Measurements from ENCODE around the gene VPS41. TPM values are rescaled to one million over a fixed set of nuclear protein-coding genes. Genes with fewer than 3 reads are reported as not detected.

Gene VPS41
- total and polyA plus RNA-seq, 10 of the 15 experiments (the other 5 are each of a cell fraction or from before 2014, with no cell fraction given) = 15.3 to 63.2 (median 47.0) TPM

GRCh38 chr7:38746438-38746837 is 162.6 kb downstream of the VPS41 start:
- no TSS peak for BruUV-seq (replicated peaks)
- H3K4me2 ChIP-seq (ENCODE audit: control insufficient read depth, insufficient read depth) = no peak overlapping the region
- no peak overlapping the region for H3K4me3 ChIP-seq
- WGBS (ENCODE audit: insufficient coverage, insufficient replicate concordance, low lambda C conversion rate, missing lambda C conversion rate) = 98% methylated on average over 6 of the region's 7 CpGs
- H3K27ac ChIP-seq (ENCODE audit: control insufficient read depth, insufficient read depth) = no peak overlapping the region
- CTCF ChIA-PET = interaction anchor here (1.2 to 1.7 kb wide), 2 partner anchors 13 to 377 kb away, joined by 3 to 4 read pairs; no protein-coding TSS in a partner anchor
- ATAC-seq = peak; percentile 29; the same call in 1 of the 3 replicates
- FAIRE-seq = no peak
- SMC1A ChIA-PET (ENCODE audit: uncharacterized antibody, unreplicated experiment) = interaction anchor here (1.3 to 1.7 kb wide), 2 partner anchors 12 to 157 kb away, joined by 3 to 4 read pairs; no protein-coding TSS in a partner anchor
- H3K9ac ChIP-seq (ENCODE audit: control insufficient read depth, insufficient read depth, low read length) = no peak overlapping the region
- H3K9me3 ChIP-seq (replicated peaks; ENCODE audit: control insufficient read depth, insufficient read depth, low read length) = no peaks in the 10 kb centered on the region
- intact Hi-C loops (cut with micrococcal nuclease; ENCODE audit: unreplicated experiment) = no loop called here
- no peaks in the 10 kb centered on the region for H3K27me3 ChIP-seq (replicated peaks in 1 of 2; ENCODE audit: control insufficient read depth in 2 of 2, insufficient read depth in 2 of 2, low read length in 1 of 2)
- in situ Hi-C loops (cut with MboI) = no loop called here
- no peaks in the 10 kb centered on the region for H3K79me2 ChIP-seq (ENCODE audit: control insufficient read depth, insufficient read depth, low read length)
- no peaks in the 10 kb centered on the region for H4K20me1 ChIP-seq (ENCODE audit: control insufficient read depth, insufficient read depth)
- POLR2A ChIA-PET = no interaction called here
- no peaks in the 10 kb centered on the region for H3K4me1 ChIP-seq (ENCODE audit: control insufficient read depth, insufficient read depth, low read length)
- no peak overlapping the region for H2AFZ ChIP-seq (ENCODE audit: control insufficient read depth, low read depth, low read length)
- no peak for DNase-seq (ENCODE audit: low read depth, low spot score)
- RAD21 ChIA-PET (ENCODE audit: unreplicated experiment) = no interaction called here
- H3K36me3 ChIP-seq (ENCODE audit: control insufficient read depth in 2 of 2, insufficient read depth in 2 of 2, low read length in 1 of 2) = peaks cover 0 to 10% of the 10 kb centered on the region in 2 experiments; a peak in 2 of 4 replicates
- no peak for TF ChIP-seq ZBTB40 (IDR thresholded peaks at IDR 0.05; ENCODE audit: borderline replicate concordance)
- TF ChIP-seq MEF2B (IDR thresholded peaks at IDR 0.05; ENCODE audit: partially characterized antibody, poor library complexity, severe bottlenecking) = no peak
- no peak for TF ChIP-seq ATF3 (IDR thresholded peaks at IDR 0.05; ENCODE audit: borderline replicate concordance, extremely low read depth, low read depth, low read length)
- no peak for TF ChIP-seq ZBTB11 (CRISPR knock-in tag; IDR thresholded peaks at IDR 0.05)
- no peak for TF ChIP-seq NKRF (conservative IDR thresholded peaks at IDR 0.05)
- no peak for TF ChIP-seq HSF1 (IDR thresholded peaks at IDR 0.05; ENCODE audit: low read depth, low read length)
- no peak for TF ChIP-seq MYB (IDR thresholded peaks at IDR 0.05; ENCODE audit: borderline replicate concordance, low read depth, low read length)
- no peak for TF ChIP-seq EGR1 (IDR thresholded peaks at IDR 0.05; ENCODE audit: borderline replicate concordance in 1 of 2, low read depth in 2 of 2, low read length in 2 of 2)
- no peak for TF ChIP-seq WRNIP1 (IDR thresholded peaks at IDR 0.05; ENCODE audit: borderline replicate concordance, low read depth, low read length)
